Inflammatory macrophage (primary cell): ENCODE measurements around the gene C3orf22.

Experiments
- DNase-seq, 2 donors: peaks; one replicate each; pipeline ENCODE4 v3.0.0-alpha.2; 2020 to 2022

The C3orf22 gene

GRCh38 chr3:126556637-126557414, 1.9 kb downstream of the C3orf22 start:
- no peak for DNase-seq

GRCh38 chr3:126555795-126556636, 2.7 kb downstream of the C3orf22 start:
- DNase-seq: no peak

DNA sequence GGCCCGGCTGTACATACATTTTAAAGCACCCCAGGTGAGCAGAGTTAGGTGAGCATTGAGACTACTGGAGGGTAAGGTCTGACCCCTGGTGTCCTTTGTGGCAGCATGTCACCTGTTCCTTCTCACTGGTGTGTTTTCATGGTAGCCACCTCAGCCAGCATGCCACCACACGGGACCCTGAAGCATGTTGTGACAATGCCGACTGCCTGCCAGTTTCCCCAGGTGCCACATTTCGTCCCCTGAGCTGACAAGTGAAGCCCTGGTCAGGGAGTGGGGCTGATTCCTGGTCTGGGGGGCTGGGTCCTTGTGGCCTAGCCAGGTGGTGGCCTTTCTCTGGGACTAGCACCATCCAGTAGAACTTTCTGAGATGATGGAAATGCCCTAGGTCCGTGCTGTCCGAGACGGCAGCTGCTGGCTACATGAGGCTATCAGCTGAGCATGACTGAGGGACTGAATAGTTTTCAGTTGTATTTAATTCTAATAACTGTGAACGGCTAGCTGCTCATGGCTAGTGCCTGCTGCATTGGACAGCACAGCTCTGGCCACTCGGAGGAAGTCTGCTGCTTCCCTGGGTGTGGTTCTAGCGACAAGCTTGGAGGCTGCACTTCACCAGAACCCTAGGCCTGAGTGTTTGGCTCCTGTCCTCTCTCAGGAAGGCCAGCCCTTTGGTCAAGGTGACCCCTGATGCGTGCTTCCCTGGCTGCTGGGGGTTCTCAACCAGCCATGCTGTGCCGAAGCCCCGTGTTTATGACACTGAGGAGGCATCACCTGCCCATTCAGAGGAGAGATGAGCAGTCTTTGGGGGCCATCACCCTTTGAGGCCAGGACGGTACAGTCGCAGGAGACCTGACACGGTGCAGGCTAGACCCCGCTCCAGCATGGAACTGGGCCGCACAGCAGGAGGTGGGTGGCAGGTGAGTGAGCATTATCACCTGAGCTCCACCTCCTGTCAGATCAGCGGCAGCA, 3.9 kb downstream of the C3orf22 start:
- no peak for DNase-seq

GRCh38 chr3:126553284-126554084, 5.2 kb downstream of the C3orf22 start:
- no peak for DNase-seq

GRCh38 chr3:126552688-126553283, 5.9 kb downstream of the C3orf22 start:
- DNase-seq: no peak

DNA sequence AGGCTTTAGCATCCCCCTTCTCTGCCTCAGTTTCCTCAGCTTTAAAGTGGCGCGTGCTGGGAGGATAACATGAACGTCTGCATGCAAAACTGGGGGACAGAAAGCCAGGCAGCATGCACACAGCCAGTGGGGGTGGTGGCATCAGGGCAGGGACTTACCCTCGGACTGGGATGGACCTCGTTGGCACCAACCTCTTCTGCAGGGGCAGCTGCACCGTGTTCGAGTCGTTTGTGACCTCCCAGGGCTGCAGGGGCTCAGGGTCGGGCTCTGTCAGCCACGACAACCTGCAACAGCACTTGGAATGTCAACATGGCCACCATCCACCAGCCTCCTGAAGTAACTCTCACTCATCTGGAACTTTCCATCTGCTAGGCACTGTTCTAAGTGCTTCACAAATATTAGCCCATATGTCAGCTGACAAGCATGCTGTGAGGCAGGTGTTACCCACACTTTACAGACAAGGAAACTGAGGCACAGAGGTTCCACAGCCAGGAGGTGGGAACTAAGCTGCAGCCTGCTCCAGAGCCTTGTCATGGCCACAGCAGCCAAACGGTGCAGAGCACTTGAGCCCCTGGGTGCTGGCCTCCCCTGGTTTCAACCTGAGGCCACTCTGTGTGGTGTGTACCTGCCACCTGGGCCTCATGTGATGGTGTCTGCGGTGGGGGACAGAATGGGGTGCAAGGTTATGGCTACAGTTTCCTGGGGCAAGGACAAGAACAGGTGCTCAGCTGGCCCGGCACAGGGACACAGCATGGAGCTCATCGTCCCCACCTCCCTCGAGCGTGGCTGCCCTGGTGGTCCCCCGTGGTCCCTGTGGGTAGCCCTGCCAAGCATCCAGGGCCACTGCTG, 6.7 kb downstream of the C3orf22 start:
- no peak for DNase-seq

GRCh38 chr3:126551121-126551838, 7.5 kb downstream of the C3orf22 start:
- no peak for DNase-seq

- DNase-seq: no peak
Measured at GRCh38 chr3:126550488-126551051, 8.2 kb downstream of the C3orf22 start.

DNA sequence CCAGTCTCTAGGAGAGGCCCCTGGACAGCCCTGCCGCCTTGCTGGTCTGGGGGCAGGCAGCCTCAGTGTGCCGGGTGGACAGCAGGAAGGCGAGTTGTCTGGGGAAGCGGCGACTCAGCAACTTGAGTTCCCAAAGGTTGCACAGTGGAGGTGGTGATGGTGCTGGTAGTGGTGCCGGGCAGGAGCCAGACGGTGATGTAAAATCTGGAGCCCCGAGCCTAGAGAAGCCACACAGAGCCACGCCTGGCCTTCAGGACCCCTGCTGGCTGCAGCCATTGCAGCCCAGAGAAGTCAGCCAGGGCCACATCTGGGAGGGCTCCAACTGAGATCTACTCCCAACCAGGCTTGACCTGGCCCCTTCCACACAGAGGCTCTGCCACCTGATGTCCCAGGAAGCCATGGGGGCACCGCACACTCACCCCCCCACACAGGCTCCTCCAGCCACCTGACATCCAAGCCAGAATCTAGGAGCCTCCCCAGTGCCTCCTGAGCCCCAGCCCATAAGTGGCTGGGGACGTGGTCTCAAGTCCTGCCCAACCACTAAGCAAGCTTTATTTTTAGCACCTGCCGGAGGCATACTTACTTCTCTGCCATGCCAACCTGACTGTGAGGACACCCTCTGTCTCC, 8.8 kb downstream of the C3orf22 start:
- DNase-seq: no peak

- DNase-seq: no peak
Measured at GRCh38 chr3:126548556-126549466, 9.9 kb downstream of the C3orf22 start.

DNA sequence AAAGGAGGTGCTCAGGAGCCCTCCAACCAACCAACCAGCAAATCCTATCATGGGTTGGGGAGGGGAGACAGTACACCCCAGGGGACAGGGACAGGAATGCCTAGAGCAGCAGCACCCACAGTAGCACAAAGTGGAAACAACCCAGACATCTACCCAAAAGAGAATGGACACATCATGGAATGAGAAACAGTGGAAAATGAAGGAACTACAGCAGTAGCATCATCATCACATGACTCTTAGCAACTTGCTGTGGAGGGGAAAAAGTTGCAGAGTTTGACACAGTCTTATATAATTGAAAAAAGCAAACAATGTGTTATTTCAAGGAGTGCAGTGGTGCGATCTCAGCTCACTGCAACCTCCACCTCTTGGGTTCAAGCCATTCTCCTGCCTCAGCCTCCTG, 11.0 kb downstream of the C3orf22 start:
- peak; percentile 67 to 72 for DNase-seq

DNA sequence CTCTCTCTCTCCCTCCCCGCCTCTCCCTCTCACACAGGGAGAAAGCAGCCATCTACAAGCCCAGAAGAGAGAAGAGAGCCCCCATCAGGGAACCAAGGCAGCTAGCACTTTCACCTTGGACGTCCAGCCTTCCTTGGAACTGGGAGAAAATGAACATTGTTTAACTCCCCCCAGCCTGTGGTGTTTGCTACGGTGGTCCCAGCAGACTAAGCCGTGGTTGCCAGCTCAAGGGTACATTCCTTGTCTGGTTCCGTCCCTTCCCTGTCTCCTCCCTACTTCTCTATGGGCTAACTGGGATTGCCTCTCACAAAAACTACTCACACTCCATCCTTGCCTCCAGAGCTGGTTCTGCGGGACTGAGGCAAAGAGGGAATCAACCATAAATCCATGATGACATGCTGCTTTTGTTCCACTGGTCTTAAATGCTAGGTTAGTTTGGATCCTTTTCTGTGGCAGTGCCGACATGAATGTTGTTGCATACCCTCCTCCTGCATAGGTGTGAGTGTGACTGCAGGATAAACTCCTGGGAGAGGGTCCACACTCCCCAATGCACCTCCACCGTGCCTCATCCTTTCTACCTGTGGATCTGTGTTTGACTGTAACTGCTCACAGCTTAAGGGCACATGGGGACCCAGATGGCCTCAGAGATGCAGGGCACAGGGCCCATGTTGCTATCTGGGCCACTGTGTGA, 12.0 kb downstream of the C3orf22 start:
- no peak for DNase-seq

GRCh38 chr3:126546013-126546412, 12.7 kb downstream of the C3orf22 start:
- no peak for DNase-seq

DNA sequence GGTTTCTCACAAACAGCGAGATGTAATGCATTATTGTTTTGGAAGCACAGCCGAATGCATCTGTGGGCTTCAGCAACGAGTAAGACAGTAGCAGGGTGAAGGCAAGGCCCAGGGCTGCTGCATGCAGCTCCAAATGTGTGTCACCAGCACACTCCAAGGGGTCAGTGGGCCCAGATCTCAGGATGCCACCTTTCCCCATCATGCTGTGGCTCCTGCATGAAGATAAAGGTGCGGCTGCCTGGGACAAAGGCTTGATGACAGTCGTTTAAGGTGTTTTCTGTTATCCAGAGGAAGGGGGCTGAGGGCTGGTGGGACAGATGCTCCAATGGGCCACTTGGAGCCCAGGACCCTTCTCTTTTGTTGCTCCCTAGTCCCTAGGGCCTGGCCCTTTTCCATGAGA, 13.2 kb downstream of the C3orf22 start:
- DNase-seq: no peak

DNA sequence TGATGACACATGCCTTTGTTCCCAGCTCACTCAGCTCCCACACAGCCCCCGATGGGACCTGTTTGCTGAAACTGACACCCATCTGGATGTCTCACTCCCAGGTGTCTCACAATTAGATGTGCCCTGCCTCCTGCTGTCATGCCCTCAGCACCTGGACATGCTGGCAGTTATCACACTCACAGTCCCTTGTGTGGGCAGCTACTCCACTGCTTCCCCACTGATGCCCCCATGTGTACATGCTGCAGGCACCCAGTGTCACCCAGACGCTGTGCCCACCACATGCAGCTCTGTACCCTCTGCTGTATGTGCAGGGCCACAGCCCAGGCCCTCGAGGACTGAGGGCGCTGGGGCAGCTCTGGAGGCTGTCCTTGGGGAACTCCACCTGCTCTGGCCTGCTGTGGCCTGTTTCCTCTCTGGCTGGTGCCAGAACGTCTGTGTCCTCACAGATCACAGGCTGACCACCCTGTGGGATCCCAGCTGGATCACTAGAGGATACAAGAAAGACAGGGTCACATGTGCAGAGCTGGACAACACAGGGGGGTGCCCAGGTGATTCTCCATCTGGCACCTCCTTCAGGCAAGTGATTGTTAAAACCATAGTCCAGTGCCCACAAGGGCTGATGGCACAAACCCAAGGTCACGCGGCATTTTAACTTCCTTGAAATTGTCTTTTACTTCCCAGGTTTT, 14.0 kb downstream of the C3orf22 start:
- DNase-seq: peak in 1 of 2 donors; percentile 14

- DNase-seq: no peak
Measured at GRCh38 chr3:126543457-126544061, 15.2 kb downstream of the C3orf22 start.
